HG03558 (cell line): ENCODE results near the gene CTCF.

ENCODE experiments used
- ATAC-seq: cut with Tn5 transposase; IDR thresholded peaks from one replicate; pipeline ENCODE4 v1.9.1; 2021; ENCODE audit warnings: moderate number of reproducible peaks; ENCODE audit not compliant: unreplicated experiment; ENCODE audit errors: extremely low read depth

The CTCF gene

DNA sequence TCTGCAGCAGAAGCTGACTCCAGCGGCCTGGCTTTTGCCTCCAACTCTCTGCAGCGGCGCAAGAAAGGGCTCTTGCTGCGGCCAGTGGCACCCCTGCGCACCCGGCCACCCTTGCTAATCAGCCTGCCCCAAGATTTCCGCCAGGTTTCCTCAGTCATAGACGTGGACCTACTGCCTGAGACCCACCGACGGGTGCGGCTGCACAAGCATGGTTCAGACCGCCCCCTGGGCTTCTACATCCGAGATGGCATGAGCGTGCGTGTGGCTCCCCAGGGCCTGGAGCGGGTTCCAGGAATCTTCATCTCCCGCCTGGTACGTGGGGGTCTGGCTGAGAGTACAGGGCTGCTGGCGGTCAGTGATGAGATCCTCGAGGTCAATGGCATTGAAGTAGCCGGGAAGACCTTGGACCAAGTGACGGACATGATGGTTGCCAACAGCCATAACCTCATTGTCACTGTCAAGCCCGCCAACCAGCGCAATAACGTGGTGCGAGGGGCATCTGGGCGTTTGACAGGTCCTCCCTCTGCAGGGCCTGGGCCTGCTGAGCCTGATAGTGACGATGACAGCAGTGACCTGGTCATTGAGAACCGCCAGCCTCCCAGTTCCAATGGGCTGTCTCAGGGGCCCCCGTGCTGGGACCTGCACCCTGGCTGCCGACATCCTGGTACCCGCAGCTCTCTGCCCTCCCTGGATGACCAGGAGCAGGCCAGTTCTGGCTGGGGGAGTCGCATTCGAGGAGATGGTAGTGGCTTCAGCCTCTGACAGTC, 99.7 kb downstream of the CTCF start:
- no peak for ATAC-seq

DNA sequence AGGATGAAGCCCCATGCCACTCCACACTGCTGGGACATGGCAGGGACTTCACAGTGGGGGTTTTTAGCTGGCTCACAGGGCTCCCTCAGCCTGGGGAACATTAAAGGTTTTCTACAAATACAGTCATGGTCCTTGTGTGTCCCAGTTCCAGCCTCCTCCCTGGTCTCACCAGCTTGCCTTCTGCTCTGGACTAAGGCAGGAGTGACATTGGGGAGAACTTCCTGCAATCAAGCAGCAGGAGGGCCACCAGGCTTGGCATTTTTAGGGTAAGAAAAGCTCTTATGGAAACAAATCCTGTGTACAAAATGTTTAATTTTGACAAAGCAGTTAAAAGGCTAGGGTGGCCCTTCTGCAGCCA, 100.3 kb downstream of the CTCF start:
- ATAC-seq, result no peak

DNA sequence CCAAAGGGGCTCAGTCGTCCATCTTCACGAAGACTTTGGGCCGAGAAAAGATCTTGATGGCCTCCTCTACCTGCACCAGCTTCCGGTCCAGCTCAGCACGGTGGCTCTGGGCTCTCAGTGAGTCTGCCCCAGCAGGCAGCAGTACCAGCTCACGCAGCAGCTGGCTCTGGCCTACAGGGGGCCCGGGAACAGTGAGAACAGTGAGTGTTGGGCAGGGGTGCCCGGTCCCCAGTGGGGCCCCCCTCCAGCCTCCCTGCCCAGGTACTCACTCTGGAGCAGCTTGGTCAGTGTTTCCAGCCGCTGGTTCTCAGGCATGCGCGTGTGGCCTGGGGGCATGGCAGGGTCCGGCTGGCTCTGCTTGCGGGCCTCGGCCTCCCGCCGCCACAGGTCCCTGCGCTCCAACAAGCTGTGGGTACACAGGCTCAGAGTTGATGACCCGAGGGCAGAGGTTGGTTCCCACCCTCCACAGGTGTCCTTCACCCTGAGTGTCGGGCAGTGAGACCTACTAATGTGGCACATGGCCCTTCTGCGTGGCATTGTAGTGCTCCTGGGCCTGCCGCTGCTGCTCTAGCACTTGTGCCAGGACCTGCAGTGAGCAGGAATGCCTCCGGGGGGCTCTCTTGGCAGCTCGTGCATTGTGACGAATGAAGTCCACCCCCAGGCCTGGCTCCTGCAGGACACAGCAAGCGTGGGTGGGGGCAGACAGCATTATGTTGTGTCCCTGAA, 101.0 kb downstream of the CTCF start:
- no peak for ATAC-seq

DNA sequence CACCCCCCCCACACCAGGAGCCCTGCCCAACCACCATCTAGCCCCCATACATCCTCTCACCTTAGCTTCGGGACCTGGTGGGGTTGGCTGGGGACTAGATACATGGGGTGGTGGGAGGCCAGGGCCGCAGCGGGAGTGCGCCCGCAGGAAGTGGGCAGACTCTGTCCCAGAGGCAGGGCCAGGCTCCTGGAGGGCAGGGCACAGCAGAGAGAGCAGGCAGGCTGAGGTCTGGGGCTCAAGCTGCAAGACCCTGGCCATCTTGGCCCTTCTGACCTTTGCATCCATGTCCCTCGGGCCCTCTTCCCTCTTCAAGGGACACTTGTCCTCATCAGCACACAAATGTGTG, 101.5 kb downstream of the CTCF start:
- no peak for ATAC-seq

DNA sequence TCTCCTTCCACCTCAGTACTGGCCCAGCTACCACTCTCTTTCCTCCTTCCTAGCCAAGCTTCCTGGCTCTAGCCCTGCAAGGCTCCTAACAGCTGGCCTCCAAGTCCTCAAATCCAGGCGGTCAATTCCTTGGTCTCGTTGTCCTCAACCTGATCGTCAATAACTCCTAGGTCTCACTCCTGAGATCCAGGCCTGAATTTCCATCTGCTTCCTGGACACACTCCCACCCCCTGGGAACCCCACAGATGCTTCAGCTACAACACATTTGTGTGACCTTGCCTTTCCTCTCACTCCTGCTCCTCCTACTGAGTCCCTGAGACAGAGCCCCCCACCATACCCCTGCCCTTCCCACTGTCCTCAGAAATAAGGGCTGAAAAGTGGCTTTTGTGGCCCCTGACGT, 101.9 kb downstream of the CTCF start:
- no peak for ATAC-seq

DNA sequence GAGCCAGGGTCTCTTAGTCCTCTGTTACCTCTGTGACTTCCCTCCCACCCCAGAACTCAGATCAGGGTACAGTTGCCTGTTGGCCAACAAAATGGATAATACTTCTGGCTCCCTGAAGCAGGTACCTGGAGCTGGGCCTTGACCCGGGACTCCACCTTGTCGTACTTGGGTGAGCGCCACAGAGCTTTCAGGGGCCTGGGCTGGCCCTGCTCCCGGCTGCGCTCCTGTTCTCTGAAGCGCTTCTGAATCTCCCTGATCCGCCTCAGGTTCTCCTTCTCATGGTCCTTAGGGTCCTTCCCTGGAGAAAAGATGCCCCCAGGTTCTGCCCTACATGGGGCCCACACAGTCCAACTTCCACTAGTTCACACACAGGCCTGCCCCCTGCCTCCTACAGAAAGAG, 102.5 kb downstream of the CTCF start:
- ATAC-seq, result no peak

DNA sequence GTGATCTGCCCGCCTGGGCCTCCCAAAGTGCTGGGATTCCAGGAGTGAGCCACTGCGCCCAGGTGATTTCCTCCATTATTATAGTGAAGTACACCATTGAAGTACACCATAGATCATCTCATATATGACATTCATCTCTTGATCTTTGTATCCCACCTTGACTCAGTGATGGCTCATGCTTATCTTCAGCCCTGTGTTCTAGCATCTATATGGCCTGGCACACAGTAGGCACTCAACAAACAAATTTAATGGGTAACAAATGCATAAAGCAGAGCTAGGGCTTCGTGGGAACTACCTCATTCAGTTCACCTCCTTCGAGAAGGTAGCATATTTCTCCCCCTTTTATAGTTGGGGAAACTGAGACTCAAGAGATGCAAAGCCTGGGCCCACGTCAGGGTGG, 103.3 kb downstream of the CTCF start:
- ATAC-seq, result no peak

DNA sequence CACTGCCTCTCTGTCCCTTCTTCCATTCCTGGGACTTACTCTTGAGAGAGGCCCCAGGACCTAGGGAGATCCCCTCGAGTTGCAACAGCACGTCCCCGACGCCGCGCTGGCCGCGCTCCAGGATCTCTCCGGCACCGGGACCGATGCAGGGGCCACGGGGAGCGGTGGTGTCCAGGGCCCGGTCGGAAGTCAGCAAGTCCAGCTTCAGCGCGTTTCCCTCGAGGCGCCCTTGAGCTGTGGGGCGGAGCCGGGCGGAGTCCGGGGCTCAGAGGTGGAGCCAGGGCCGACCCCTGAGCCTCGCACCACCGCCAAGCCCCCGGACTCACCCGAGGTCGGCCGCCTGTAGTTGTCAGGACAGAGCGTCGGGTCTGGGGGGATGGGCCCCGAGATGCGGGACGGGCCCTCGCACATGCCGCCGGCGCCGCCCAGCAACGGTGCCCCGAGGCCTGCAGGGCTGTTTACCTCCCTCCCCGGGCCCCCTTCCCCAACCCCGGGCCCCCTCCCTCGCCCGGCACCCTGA, 103.8 kb downstream of the CTCF start:
- ATAC-seq, result no peak

DNA sequence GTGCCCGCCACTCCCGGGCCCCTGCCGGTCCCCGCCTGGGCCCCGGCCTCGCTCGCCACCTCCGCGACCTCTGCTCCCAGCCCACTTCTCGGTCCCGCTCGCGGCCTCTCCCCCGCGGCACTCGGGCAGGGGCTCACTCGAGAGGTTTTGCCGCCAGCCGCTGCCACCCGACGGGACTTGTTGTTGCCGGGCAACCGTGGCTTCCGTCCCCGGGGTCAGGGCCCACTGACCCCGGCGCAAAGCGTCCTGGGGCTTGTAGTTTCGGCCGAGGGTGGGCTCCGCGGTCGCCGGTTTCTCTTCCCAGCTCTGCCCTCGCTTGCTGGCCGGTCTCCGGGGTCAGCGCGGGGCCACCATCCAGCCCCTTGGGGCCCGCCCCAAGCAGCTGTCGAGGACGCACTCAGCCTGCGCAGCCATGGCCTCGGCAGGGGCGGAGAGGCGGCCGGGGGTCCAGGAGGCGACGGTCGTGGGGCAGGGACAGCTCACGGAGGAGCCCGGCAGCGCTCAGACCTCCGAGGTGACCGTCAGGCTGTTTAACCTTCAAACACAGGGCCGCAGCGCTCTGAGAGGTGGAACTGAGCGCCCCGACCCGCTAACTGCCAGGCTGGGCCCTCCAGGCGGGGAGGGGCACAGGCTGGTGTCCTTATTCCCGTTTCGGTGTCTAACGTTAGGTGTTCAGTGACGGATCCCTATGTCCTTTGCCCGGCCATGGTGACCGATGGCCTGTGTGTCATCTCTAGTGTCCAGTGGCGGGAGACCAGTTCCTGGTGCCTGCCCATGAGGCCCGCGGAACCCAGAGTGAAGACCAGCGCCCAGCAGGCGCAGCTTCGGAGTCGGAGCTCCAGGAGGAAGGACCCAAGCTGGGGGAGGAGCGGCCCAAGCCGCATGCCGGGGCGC, 104.5 kb downstream of the CTCF start, which contains the start of the genes C16orf86 and ENKD1:
C16orf86 (plus strand) TSS at position 256 of the 894 bp plus-strand sequence; CDS start at position 413, 157 bp downstream.
ENKD1 (minus strand) TSS at position 192 of the 894 bp plus-strand sequence. CDS start 308 bp downstream, outside the sequence.
- ATAC-seq, result no peak

DNA sequence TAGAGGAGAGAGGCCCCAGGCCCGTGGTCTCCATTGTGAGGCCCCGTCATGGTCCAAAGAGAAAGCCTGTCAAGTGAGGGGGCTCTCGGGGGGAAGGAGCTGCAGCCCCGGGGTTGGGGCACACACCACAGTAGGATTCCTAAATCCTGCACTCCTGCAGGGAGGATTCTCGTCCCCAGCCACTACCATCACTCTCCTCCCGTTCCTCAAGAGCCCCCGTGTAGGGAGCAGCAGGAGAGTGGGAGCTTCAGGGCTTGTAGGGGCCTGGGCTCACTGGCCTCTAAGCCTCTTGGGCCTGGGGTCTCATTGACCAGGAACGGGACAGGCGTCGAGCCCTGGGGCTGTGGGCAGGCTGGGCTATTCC, 105.1 kb downstream of the CTCF start:
- ATAC-seq, result no peak

DNA sequence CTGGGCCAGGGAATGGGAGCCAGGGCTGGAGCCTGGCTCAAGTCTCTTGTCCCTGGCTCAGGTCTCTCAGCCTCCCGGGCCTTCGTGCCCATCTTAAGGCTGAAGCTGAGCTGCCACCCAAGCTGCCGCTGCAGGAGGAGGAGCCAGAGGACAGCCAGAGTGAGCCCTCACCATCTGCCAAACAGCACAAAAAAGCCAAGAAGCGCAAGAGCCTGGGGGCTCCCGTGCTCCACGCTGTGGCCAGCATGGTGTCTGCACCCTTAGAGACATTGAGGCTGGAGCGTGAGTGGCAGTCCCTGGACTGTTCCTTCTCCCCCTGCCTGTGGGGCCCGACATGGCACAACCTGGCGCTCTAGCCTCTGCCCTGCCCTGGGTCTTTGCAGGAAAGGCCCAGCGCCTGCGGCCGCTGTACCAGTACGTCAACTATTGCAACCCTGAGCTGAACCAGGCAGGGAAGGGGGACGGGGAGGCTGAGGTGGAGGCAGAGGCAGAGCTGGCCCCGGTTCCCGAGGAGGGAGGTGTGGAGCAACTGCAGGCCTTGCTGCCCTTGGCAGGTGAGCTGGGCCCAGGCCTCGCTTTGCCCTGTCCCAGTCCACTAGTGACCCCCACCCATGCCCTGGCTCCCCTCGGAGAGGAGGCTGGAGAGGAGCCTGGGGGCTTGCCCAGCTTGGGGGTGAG, 105.6 kb downstream of the CTCF start:
- ATAC-seq, result peak; percentile 61

DNA sequence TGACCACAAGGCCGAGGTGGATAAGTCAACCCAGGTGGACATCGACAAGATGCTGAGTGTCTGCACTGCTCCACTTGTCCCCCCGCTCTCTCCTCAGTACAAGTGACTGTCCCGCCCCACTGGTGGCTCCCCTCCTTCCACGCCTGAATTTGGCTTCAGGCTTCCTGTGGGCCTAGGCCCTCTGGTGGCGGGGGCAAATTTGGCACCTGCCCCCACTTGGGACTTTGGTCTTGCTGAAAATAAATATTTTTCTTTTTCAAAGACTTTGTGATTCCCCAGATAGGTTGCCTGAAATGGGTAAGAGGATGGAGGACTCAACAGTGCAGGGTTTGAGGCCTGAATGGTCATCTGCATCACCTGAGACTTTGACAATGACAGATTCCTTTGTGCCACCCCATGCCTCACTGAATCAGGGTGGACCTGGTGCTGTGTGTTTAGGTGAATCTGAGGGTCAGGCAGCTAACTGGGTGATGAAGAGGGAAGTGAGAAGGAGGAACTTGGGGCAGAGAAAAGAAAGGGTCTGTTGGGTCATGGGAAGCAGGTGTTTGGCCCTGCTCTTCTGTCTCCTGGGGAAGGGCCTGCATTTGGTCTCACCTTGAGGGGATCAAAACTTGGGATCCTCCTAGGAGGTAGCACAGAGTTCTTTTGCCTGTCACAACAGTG, 106.3 kb downstream of the CTCF start:
- ATAC-seq, result no peak

DNA sequence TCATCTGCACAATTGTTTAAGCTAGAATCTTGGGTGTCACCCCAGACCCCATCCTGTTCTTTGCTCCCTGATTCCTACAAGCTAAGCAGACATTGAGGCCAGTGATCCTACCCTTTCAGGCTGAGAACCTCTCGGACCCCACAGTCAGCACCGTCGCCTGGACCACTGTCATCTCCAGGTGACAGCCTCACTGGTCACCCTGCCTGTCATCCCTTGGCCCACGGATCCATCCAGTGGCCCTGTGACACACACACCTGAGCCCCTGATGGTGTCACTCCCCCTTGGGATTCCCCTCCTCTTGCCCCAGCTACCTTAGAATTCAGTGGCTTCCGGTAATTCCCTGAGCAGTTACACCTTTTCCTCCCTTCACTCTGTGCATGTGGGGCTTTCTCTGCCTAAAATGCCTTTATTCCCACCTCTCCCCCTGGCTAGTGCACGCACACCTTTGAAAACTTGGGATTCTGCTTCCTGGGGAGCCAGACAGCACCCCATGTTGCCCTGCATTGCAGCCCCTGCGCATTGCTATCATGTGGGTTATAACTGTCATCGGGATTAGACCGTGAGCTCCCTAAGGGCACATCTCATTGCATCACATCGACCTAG, 107.3 kb downstream of the CTCF start:
- no peak for ATAC-seq

DNA sequence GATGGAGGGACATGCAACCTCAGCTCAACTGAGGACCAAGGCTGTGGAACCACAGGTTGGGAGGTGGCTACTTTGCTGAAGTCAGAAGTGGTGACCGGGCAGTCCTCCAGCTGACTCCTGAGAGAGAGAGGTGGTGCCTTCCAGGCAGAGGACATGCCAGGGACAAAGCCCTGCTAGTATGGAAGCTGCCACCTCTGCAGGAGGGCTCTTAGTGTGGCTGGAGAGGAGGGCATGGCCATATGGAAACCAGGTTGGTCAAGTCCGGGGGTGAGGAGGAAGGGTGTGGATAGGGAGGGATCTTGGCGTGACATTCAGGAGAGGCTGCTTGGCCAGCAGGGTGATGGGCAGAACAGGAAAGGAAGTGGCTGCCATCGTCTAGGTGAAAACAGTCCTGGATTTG, 110.0 kb downstream of the CTCF start:
- no peak for ATAC-seq

DNA sequence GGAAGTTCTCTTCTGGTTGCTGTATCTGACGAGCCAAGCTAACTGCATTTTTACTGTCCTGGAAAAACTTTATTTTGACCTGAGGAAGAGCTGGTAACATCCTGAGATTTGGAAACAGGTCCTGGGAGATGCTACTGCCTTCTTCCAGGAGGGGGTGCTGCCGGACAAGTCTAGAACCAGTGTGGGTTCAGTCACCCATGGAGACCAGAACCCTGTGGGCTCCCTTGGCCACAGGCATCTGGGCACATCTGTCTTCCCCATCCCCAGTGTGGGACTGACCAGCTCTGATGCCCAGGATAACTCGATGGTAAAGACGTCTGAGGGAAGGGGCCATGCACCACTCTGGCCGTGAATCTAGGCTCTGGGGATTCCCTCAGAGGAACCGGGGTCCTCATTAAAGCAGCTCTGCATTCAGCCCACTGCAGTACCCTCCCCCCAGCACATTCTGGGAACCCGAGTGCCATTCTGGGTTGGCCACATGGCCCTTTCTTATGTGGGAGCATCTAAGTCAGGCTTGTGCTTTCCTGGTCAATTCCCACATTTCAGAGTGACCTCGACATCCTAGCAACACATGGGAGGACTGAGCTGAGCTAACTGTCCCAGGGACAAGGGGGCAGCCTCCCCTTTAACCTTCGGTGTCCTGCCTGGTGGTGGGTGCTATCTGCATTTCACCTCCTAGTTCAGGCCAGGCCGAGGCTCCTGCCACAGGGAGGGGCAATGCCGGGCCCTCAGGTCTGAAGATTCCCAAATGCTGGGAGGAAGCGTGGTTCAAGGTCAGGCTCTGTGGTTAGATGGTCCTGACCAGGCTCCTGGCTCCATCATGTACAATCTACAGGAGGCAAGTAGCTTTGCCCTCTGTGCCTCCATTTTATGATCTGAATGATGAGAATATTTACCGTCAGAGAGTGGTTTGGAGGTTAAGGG, 110.7 kb downstream of the CTCF start:
- no peak for ATAC-seq

DNA sequence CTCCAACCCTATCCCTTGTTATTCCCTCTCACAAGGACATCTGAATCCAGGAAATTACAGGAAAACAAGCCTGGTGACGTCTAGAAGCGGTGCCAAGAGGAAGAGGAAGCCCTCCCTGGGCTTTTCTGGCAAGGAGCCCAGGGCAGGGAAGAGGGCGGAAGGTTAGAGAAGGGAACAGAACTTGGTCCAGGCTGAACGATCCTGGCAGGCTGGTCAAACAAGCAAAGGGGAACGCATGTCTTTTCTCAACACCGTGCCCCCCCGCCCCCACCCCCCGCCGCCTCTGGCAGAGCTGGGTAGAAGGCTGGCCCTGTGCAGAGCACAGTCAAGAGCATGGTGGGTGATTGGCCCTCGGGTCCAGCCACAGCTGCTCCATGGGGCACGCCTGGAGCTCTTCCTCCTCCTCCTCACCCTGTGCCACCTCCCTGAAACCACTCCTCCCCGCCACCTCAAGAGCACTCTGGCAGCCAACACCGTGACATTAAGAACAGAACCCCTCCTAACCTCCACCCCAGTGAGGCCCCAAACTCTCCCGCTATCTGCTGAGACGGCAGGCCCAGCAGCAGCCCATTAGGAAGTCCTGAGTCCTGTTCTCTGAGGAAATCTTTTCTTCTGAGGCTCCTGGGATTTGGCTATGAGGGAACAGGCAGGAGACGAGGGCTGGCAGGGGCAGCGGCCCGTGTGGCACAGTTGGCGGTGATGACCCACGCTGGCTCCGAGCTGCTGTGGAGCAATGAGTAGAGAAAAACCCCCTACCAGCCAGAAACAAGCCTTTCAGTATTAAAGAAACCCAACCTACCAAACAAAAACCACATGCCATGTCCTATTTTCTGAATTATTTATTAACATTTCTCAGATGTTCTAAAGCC, 111.6 kb downstream of the CTCF start:
- no peak for ATAC-seq

DNA sequence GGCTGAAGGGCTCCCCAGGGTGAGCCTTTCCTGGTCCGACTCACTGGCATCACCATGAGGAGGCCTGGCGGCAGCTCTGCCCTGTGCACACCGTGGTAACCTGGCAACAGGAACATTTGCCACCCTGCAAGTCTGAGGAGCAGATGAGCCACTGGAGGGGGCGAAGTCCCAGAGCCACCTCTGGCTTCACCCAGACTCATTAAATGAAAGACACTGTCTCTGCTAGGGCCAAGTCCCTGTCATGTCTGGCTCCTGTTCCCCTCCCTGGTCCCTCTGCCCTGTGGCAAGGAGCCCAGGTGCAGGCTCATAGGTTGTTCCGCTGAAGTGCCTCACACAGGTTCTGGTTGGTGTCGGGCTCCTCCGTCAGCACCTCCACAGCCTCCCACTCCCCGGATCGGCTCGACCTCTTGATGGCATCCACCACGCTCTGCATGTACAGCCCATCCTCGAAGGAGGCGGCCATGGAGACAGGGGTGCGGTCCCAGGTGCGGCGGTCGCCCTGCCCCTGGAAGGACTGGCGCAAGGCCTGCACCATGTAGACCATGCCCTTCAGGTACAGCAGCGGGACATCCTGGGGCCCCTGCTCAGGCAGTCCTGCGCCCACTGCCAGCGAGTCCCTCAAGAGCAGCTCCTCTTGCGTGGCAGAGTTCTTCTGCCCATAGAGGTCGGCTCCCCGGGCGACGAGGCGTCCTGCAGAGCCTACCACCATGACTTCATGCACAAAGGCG, 112.7 kb downstream of the CTCF start:
- no peak for ATAC-seq
